ENCODE results near the gene SINHCAF. TPM values are rescaled to one million over a fixed set of nuclear protein-coding genes. Genes with fewer than 3 reads are reported as not detected.
A peak's percentile ranks its signal among the peaks of the same experiment; 100 is the strongest.

The SINHCAF gene
- polyA plus RNA-seq, 10 donors = 25.7 to 53.9 (median 35.7) TPM

GRCh38 chr12:31234955-31235867, 90.7 kb downstream of the SINHCAF start:
- DNase-seq = peak; percentile 40 to 79 (median 41)

DNA sequence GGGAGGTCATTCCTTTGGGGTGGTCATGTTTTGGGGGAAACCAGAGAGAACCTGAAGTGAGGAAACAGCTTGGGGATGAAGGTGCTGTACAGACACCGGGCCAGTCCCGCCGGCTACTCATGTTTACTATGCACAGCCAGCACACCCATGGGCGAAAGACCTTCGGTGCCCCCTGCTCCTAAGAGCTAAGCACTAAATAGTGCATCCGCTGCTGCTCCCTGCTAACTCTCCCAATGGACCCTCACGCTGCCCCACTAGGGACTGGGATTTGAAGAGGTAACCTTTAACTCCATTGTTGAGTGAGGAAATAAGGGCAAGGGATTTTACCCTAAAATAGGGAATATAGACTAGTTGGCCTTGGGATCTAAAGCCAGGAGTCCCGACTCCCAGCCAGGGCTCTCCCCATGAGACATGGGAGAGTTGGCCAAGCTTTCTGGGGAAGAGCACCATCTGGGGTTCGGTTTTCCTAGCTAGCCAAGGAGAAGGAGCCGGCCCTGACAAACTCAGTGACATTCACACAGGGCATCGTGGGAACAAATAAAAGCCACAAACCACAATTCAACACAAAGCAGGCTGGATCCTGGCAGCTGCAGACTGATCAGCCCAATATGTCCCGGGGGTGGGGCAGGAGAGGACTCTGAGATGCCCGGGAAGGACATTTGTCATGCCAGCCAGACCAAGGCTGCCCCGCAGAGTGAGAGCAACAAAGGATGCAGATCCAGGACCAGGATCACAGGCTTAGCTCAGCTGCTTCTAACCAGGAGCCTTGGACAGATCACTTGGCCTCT, 91.7 kb downstream of the SINHCAF start:
- DNase-seq = peak in 1 of 3 donors; percentile 37

- no peak for DNase-seq
Observed at GRCh38 chr12:31233061-31233730, 92.8 kb downstream of the SINHCAF start.

DNA sequence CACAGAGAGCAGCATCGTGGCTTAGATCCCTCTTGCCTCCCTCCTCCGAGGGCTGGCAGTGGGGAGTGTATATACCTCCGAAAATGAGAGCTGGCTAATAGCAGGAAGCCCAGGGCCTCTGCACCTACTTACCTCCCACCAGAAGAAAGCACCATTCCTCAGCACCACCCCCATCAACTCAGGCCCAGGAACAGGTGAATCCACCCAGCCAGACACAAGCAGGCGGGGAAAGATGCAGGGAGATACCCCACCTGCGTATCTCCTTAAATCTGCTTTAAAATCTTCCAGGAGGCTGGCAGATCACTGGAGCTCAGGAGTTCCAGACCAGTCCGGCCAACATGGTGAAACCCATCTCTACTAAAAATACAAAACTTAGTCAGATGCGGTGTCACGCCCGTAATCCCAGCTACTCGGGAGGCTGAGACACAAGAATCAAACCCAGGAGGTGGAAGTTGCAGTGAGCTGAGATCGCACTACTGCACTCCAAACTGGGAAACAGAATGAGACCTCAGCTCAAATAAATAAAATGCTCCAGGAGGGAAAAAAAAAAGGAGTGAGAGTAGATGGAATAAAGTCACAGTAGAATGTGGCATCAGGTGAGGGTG, 93.5 kb downstream of the SINHCAF start:
- no peak for DNase-seq

- no peak for DNase-seq
Observed at GRCh38 chr12:31231611-31232360, 94.2 kb downstream of the SINHCAF start.
